ENCODE measurements around the gene RASSF3. TPM values are rescaled to one million over a fixed set of nuclear protein-coding genes. Genes with fewer than 3 reads are reported as not detected.
"Not testable (repeated sequence)": the region's sequence is repeated elsewhere in the genome, so short reads cannot be mapped to it uniquely, and the experiment has no call there.

Gene RASSF3
- total and polyA plus RNA-seq, 4 donors: 26.7 to 60.9 (median 33.5) TPM

DNA sequence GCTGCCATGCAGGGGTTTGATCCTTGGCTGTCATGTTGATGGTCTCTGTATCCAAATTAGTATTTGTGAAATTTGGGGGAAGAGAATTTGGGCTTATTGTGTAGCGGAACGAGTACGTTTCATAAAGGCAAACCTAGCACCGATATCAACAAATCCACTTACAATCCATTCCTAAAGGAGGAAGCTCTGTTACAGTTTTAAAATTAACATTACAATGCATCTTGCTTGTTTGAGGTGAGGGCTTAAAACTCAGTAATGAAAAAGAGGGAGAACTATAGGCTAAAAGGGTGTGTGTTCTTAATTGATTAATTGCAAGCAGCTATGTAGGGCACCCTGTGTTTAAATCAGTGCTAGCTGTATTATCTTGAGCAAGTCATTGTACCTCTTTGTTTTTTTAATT lies 13.7 kb downstream of the RASSF3 start:
- DNase-seq: no peak
- Histone ChIP-seq H3K4me1 (ENCODE audit: control insufficient read depth in 5 of 5, insufficient read depth in 5 of 5, low read length in 5 of 5) (peaks cover 6 to 35% (median 14%) of the 10 kb centered on the region in 5 donors), H3K27ac (ENCODE audit: low read depth in 1 of 2, low read length in 1 of 2) (no peak overlapping the region), H3K36me3 (ENCODE audit: control insufficient read depth in 4 of 4, insufficient read depth in 4 of 4, low read length in 4 of 4) (peaks cover 0 to under 1% (median 0%) of the 10 kb centered on the region in 4 donors), H3K9me3 (ENCODE audit: control insufficient read depth in 4 of 4, insufficient read depth in 3 of 4, low read length in 3 of 4) (no peaks in the 10 kb centered on the region), H3K9ac (ENCODE audit: insufficient read depth in 1 of 2, low read length in 2 of 2) (no peak overlapping the region), H3K4me3 (no peak overlapping the region), H3K27me3 (ENCODE audit: control insufficient read depth in 3 of 3, insufficient read depth in 3 of 3, low read length in 2 of 3) (no peaks in the 10 kb centered on the region)
- no peak for ATAC-seq (ENCODE audit: insufficient read depth, low FRiP score)
- TF ChIP-seq, protein P1, sequence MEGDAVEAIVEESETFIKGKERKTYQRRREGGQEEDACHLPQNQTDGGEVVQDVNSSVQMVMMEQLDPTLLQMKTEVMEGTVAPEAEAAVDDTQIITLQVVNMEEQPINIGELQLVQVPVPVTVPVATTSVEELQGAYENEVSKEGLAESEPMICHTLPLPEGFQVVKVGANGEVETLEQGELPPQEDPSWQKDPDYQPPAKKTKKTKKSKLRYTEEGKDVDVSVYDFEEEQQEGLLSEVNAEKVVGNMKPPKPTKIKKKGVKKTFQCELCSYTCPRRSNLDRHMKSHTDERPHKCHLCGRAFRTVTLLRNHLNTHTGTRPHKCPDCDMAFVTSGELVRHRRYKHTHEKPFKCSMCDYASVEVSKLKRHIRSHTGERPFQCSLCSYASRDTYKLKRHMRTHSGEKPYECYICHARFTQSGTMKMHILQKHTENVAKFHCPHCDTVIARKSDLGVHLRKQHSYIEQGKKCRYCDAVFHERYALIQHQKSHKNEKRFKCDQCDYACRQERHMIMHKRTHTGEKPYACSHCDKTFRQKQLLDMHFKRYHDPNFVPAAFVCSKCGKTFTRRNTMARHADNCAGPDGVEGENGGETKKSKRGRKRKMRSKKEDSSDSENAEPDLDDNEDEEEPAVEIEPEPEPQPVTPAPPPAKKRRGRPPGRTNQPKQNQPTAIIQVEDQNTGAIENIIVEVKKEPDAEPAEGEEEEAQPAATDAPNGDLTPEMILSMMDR (IDR thresholded peaks at IDR 0.05; ENCODE audit: control extremely low read depth, extremely low read depth): no peak
- 94 to 96% methylated on average over 4 of the region's 4 CpGs for WGBS, 2 donors

DNA sequence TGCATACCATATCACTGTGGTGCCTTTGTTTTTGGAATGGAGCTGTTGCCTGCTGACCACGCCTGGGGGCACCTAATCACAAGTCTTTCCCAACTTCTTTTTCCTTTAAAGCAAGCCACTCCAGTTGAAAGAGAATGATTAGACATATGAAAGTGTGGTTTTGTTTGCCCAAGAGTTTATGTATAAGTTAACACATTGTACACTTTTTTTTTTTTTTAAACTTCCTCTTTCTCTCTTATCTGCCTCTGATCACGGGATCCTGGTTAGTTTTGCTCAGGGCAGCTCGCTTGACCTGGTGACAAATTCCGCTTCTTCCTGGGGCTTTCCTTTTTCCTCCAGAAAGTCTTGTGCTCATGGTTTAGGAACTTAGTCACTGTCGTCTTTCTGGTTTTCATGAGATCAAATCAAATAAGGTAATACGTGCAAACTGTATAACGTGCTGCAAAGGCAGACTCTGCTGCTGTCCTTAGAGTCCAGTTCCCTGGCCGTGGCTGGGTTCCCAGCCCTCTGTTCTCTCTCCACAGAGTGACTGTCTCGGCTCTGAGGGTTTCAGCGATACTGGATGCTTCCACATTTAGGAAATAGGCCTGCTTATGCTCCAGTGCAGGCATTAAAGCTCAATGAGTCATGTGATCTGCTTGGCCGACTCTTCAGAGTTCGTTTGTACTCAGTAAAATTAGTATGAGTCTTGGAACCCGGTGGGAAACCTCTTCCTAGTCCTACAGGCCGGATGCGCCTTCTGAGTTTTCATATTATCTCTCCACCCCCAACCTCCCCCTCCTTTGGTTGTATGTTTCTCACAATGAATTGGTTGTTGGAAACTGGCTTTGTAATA lies 15.2 kb downstream of the RASSF3 start:
- 4 to 7% methylated on average over 15 of the region's 15 CpGs for WGBS, 2 donors
- TF ChIP-seq, protein P1 (IDR thresholded peaks at IDR 0.05; ENCODE audit: control extremely low read depth, extremely low read depth): no peak
- H3K4me1 ChIP-seq (ENCODE audit: control insufficient read depth in 5 of 5, insufficient read depth in 5 of 5, low read length in 5 of 5): peaks cover 0 to 32% (median 11%) of the 10 kb centered on the region in 5 donors
- no peaks in the 10 kb centered on the region for H3K27me3 ChIP-seq (ENCODE audit: control insufficient read depth in 3 of 3, insufficient read depth in 3 of 3, low read length in 2 of 3)
- H3K36me3 ChIP-seq (ENCODE audit: control insufficient read depth in 4 of 4, insufficient read depth in 4 of 4, low read length in 4 of 4): peaks cover 0 to 4% (median 1%) of the 10 kb centered on the region in 4 donors
- H3K9ac ChIP-seq (ENCODE audit: insufficient read depth in 1 of 2, low read length in 2 of 2): peak overlapping the region; percentile 72 to 77
- peak; percentile 72 for ATAC-seq (ENCODE audit: insufficient read depth, low FRiP score)
- peak; percentile 65 to 91 (median 84) for DNase-seq
- no peaks in the 10 kb centered on the region for H3K9me3 ChIP-seq (ENCODE audit: control insufficient read depth in 4 of 4, insufficient read depth in 3 of 4, low read length in 3 of 4)
- H3K4me3 ChIP-seq: no peak overlapping the region
- peak overlapping the region; percentile 94 to 97 for H3K27ac ChIP-seq (ENCODE audit: low read depth in 1 of 2, low read length in 1 of 2)

DNA sequence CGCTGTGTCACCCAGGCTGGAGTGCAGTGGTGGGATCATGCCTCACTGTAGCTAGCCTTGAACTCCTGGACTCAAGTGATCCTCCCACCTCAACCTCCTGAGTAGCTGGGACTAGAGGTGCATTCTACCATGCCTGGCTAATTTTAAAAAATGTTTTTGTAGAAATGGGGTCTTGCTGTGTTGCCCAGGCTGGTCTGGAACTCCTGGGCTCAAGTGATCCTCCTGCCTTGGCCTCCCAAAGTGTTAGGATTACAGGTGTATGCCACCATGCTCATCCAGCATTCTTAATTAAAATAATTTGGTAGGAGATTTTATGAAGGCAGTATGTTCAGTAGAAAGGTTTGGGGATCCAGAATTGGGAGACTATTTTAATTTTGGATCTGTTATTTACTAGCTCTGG lies 16.3 kb downstream of the RASSF3 start:
- not testable (repeated sequence) for ATAC-seq (ENCODE audit: insufficient read depth, low FRiP score)

DNA sequence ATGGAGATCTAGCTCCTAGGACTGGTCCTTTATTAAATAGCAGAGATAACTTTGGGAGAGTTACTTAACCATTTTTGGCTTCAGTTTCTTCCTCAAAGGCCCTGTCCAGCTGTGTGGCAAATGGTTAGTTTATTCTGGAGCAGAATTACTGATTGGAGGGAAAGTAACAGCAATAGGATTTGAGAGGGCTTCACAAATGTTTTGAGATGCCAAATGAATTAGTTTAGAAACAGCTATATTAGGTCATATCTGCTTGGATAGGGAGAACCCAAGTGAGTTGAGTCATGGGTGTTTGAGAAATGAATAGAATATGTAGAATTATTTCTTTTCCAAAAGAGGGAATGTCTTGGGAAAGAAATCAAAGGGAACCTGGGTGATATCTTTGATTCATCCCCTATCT lies 17.5 kb downstream of the RASSF3 start:
- no peak overlapping the region for H3K9ac ChIP-seq (ENCODE audit: insufficient read depth in 1 of 2, low read length in 2 of 2)
- no peak overlapping the region for H3K27ac ChIP-seq (ENCODE audit: low read depth in 1 of 2, low read length in 1 of 2)
- H3K4me3 ChIP-seq: no peak overlapping the region
- no peaks in the 10 kb centered on the region for H3K27me3 ChIP-seq (ENCODE audit: control insufficient read depth in 3 of 3, insufficient read depth in 3 of 3, low read length in 2 of 3)
- TF ChIP-seq, protein P1 (IDR thresholded peaks at IDR 0.05; ENCODE audit: control extremely low read depth, extremely low read depth): no peak
- ATAC-seq (ENCODE audit: insufficient read depth, low FRiP score) (no peak), DNase-seq (peak in 2 of 3 donors; percentile 49 to 55)
- no peaks in the 10 kb centered on the region for H3K9me3 ChIP-seq (ENCODE audit: control insufficient read depth in 4 of 4, insufficient read depth in 3 of 4, low read length in 3 of 4)
- H3K36me3 ChIP-seq (ENCODE audit: control insufficient read depth in 4 of 4, insufficient read depth in 4 of 4, low read length in 4 of 4): peaks cover 0 to 6% (median 2%) of the 10 kb centered on the region in 4 donors
- H3K4me1 ChIP-seq (ENCODE audit: control insufficient read depth in 5 of 5, insufficient read depth in 5 of 5, low read length in 5 of 5): peaks cover 0 to 31% (median 21%) of the 10 kb centered on the region in 5 donors

More for the DNA sequence above, 16.3 kb downstream of the RASSF3 start:
- not testable (repeated sequence) for H3K36me3 ChIP-seq (ENCODE audit: control insufficient read depth in 4 of 4, insufficient read depth in 4 of 4, low read length in 4 of 4); H3K9me3 ChIP-seq (ENCODE audit: control insufficient read depth in 4 of 4, insufficient read depth in 3 of 4, low read length in 3 of 4); H3K27me3 ChIP-seq (ENCODE audit: control insufficient read depth in 3 of 3, insufficient read depth in 3 of 3, low read length in 2 of 3); H3K9ac ChIP-seq (ENCODE audit: insufficient read depth in 1 of 2, low read length in 2 of 2); DNase-seq; H3K4me3 ChIP-seq
- WGBS, 2 donors: 95 to 100% methylated on average over 1 of the region's 1 CpG
- Histone ChIP-seq H3K4me1 (ENCODE audit: control insufficient read depth in 5 of 5, insufficient read depth in 5 of 5, low read length in 5 of 5) (peaks cover 0 to 30% (median 14%) of the 10 kb centered on the region in 5 donors), H3K27ac (ENCODE audit: low read depth in 1 of 2, low read length in 1 of 2) (peak overlapping the region in 1 of 2 donors; percentile 66)

All from lung (tissue), 12 donors.